ENCODE measurements around the gene LMAN2L. TPM values are rescaled to one million over a fixed set of nuclear protein-coding genes. Genes with fewer than 3 reads are reported as not detected.
A peak's percentile ranks its signal among the peaks of the same experiment; 100 is the strongest.

LMAN2L gene
- total and polyA plus RNA-seq, 2 of the 8 experiments (the other 6 are each of a cell fraction or from before 2014, with no cell fraction given): 14.3 to 17.6 TPM

DNA sequence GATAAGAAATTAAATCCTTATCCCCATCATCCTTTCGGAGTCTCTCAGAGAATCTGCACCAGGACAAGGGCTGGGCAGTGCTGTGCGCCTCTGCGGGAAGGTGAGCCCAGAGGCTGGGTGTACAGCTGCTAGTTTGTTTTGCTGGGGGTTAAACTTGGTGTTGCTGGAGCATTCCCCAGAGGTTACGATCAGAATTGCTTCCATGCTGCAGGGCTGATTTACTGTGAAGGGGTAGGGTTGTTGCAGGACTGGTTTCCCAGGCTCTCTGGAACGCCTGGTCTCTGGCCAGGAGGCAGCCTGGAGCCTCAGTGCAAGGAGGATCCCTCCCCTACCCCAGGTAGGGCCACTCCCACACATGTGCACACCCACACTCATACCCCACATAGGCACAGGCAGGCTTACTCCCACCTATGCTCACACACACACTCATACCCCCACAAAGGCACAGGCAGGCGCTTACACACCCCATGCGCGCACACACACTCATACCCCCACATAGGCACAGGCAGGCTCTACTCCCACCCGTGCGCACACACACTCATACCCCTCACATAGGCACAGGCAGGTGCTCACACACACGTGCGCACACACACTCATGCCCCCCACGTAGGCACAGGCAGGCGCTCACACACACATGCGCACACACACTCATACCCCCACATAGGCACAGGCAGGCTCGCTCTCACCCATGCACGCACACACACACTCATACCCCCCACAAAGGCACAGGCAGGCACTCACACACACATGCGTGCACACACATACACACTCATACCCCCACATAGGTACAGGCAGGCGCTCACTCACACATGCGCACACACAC lies 32.1 kb upstream of the LMAN2L start (continued):
- TF ChIP-seq, protein P1, sequence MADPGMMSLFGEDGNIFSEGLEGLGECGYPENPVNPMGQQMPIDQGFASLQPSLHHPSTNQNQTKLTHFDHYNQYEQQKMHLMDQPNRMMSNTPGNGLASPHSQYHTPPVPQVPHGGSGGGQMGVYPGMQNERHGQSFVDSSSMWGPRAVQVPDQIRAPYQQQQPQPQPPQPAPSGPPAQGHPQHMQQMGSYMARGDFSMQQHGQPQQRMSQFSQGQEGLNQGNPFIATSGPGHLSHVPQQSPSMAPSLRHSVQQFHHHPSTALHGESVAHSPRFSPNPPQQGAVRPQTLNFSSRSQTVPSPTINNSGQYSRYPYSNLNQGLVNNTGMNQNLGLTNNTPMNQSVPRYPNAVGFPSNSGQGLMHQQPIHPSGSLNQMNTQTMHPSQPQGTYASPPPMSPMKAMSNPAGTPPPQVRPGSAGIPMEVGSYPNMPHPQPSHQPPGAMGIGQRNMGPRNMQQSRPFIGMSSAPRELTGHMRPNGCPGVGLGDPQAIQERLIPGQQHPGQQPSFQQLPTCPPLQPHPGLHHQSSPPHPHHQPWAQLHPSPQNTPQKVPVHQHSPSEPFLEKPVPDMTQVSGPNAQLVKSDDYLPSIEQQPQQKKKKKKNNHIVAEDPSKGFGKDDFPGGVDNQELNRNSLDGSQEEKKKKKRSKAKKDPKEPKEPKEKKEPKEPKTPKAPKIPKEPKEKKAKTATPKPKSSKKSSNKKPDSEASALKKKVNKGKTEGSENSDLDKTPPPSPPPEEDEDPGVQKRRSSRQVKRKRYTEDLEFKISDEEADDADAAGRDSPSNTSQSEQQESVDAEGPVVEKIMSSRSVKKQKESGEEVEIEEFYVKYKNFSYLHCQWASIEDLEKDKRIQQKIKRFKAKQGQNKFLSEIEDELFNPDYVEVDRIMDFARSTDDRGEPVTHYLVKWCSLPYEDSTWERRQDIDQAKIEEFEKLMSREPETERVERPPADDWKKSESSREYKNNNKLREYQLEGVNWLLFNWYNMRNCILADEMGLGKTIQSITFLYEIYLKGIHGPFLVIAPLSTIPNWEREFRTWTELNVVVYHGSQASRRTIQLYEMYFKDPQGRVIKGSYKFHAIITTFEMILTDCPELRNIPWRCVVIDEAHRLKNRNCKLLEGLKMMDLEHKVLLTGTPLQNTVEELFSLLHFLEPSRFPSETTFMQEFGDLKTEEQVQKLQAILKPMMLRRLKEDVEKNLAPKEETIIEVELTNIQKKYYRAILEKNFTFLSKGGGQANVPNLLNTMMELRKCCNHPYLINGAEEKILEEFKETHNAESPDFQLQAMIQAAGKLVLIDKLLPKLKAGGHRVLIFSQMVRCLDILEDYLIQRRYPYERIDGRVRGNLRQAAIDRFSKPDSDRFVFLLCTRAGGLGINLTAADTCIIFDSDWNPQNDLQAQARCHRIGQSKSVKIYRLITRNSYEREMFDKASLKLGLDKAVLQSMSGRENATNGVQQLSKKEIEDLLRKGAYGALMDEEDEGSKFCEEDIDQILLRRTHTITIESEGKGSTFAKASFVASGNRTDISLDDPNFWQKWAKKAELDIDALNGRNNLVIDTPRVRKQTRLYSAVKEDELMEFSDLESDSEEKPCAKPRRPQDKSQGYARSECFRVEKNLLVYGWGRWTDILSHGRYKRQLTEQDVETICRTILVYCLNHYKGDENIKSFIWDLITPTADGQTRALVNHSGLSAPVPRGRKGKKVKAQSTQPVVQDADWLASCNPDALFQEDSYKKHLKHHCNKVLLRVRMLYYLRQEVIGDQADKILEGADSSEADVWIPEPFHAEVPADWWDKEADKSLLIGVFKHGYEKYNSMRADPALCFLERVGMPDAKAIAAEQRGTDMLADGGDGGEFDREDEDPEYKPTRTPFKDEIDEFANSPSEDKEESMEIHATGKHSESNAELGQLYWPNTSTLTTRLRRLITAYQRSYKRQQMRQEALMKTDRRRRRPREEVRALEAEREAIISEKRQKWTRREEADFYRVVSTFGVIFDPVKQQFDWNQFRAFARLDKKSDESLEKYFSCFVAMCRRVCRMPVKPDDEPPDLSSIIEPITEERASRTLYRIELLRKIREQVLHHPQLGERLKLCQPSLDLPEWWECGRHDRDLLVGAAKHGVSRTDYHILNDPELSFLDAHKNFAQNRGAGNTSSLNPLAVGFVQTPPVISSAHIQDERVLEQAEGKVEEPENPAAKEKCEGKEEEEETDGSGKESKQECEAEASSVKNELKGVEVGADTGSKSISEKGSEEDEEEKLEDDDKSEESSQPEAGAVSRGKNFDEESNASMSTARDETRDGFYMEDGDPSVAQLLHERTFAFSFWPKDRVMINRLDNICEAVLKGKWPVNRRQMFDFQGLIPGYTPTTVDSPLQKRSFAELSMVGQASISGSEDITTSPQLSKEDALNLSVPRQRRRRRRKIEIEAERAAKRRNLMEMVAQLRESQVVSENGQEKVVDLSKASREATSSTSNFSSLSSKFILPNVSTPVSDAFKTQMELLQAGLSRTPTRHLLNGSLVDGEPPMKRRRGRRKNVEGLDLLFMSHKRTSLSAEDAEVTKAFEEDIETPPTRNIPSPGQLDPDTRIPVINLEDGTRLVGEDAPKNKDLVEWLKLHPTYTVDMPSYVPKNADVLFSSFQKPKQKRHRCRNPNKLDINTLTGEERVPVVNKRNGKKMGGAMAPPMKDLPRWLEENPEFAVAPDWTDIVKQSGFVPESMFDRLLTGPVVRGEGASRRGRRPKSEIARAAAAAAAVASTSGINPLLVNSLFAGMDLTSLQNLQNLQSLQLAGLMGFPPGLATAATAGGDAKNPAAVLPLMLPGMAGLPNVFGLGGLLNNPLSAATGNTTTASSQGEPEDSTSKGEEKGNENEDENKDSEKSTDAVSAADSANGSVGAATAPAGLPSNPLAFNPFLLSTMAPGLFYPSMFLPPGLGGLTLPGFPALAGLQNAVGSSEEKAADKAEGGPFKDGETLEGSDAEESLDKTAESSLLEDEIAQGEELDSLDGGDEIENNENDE (IDR thresholded peaks at IDR 0.05; ENCODE audit: insufficient replicate concordance, low read length): no peak
- no peak for TF ChIP-seq HDAC6 (IDR thresholded peaks at IDR 0.05; ENCODE audit: low read depth, low read length)
- TF ChIP-seq CHD1 (IDR thresholded peaks at IDR 0.05; ENCODE audit: low read depth, low read length): no peak
- TF ChIP-seq RAD21 (IDR thresholded peaks at IDR 0.05 in 1 of 2, conservative IDR thresholded peaks at IDR 0.05 in 1 of 2; ENCODE audit: low read depth in 2 of 2, low read length in 2 of 2): peak; percentile 8 to 19; a peak in 2 of 4 replicates

Measured in H1 (cell line).